GM18502 (cell line): ENCODE data around the gene BPGM.

ENCODE experiments used
- ATAC-seq: cut with Tn5 transposase; IDR thresholded peaks from one replicate; pipeline ENCODE4 v1.9.1; 2021; ENCODE audit warnings: mild to moderate bottlenecking; ENCODE audit not compliant: unreplicated experiment, poor library complexity

BPGM gene

DNA sequence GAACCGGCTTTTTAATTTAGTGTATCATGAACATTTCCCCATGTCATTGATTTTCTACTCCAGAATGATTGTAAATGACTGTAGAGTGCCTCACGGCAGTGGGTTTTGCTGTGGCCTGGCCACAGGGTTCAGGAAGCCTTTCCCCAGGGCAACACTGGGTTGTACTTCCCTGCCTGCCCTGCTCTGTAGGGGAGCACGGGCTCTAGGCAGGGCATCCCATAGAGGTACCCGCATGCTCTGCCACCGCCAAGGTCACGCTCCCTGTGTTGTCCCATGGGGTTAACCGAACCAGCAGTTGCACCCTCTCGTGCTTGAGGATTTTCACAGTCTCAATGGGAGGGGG lies 63.8 kb downstream of the BPGM start:
- no peak for ATAC-seq

DNA sequence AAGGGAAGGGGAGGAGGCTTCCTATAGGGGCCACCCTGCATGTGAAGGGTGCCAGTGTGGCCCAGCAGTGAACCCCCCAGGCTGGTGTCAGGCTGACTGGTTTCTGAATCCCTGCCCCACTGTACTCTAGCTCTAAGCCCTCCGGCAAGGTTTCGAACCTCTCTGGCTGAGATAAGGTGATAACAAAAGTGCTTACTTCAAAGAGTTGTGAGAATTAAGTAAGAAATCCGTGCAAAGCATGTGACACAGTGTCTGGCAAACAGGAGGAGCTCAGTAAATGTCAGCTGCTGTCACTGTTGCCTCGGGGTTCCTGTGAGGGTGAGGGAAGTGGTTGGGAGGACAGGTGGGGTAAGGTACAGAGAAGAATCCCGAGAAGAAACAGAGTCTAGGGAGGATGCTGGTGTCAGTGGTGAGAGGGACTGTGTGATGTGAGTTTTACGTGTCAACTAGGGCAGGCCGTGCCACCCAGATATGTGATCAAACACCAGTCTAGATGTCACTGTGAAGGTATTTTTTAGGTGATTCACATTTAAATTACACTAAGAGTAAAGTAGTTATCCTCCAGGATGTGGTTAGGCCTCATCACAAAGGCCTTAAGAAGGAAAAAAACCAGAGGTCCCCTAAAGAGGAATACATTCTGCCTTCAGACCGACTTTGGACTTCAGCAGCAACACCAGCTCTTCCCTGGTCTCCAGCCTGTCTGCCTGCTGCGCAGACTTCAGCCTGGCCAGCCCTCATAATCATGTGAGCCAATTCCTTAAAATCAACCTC lies 64.4 kb downstream of the BPGM start:
- no peak for ATAC-seq

DNA sequence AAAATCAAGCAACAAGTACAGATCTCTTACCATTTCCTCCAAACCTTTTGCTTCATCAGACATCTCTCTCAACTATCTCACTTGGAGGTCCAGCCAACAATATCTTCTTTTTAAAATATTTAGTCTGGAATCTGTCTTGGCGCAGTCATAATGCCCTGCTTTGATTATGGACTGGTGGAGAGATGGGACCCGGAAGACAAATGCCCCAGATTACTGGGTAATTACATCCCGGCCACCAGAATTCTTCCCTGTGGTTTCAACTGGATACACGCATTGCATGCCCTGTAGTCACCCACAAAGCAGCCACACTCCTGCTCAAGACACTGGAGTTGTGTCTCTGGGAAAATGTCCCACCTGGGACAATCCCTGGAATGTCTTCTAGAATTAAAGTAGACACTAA lies 65.5 kb downstream of the BPGM start:
- ATAC-seq: no peak

GRCh38 chr7:134714470-134715205 lies 68.0 kb downstream of the BPGM start:
- no peak for ATAC-seq

DNA sequence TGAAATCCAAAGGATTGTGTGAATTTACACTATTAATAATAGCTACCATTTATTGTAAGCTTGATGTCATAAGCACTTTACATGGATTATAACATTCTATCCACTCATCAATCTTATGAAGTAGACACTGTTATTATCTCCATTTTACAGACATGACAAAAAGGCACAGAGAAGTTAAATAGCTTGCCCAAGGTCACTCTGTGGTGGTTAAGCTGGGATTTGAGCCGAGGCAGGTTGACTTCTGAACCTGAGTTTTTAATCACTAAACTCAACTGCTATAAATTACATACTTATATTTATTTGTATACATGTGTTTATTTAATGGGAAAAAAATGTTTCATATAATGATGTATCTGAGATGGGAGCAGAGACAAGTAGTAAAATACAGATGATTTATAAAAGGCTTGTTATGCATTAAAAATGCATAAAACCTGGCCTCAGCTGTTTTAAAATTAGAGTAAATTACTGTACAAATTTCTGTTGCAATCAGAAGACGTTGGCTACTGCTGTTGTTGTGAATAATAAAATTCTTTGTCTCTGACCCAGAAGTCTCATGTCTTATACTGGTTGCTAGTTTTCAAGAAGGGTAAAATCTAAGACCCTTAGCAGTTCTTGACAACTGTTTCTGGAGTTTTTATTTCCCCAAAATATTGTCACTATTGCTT lies 71.7 kb downstream of the BPGM start:
- ATAC-seq: no peak

- ATAC-seq: no peak
These were observed 73.7 kb downstream of the BPGM start for GRCh38 chr7:134720091-134720935.

DNA sequence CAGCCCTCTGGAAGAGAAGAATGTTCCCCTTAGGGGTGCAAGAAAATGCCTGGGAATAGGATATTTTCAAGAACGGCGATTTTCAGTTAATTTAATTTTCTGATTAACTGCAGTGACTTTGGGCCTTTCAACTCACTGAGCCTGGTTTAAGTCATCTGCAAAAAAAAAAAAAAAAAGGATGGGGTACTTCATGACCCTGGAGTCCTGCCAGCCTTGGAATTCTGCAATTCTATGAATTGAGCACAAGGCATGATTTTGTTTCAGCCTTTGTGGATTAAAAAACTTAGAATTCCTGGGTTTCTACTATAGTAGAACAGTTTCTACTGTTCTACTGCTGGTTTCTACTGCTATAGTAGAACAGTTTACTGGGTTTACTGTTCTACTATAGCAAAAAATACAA lies 74.5 kb downstream of the BPGM start:
- ATAC-seq: no peak

DNA sequence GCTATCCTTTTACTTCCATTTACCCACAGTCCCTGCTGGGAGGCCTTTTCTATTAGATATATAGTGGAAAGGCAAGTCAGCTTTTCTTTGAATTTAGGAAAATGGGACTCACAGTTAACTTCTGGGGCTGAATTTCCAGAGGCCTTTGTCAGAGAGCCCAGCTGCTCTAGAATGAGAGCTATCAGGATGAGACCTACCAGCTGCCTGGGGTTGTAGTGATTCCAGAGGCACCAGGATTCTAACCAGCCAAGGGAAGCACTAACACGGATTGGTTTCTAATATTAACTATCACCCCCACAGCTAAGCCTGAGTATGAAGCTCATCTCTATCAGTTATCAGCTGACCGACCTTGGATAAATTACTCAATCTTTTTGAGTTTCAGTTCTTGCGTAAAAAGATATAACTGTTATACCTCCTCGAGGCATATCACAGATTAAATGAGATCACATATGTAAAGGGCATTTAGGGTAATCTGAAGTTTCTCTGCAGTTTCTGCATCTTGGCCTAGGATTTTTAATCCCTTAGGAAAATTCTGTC lies 76.2 kb downstream of the BPGM start:
- no peak for ATAC-seq

DNA sequence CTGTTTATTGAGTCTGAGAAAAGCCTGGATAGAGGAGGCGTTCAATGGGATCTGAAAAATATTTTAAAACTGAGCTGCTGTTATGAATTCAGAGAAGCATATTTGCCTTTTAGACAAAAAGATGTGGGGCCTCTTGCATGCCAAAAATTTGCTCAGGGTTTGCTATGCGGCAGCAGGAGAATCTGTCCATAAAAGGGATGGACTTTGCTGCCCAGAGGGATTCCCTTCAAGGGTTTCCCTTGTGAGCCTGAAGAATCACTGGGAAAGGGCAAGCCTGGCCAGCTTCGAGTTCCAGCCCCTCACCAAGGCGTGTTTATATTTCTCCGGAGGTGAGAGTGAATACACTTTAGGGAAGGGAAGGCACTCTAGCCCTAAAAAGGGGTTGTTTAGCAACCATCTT lies 77.2 kb downstream of the BPGM start:
- no peak for ATAC-seq

DNA sequence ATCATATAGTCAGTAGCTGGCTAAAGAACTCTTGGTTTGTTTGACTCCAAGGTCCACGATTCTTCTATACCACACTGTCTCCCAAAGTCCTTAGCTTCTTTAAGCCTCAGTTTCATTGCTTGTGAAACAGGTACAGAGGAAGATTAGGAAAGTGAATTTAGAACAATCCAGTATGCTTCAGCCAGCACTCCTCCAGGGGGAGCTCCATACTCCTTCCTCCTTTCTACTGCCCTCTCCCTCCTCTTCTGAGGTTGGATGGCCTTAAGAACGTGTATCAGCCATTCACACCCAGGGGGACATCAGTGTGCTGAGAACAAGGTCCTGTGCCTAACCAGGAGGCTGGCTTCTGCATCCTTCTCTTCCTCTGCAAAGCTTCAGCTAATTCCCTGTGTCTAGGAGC lies 78.0 kb downstream of the BPGM start:
- ATAC-seq: no peak

DNA sequence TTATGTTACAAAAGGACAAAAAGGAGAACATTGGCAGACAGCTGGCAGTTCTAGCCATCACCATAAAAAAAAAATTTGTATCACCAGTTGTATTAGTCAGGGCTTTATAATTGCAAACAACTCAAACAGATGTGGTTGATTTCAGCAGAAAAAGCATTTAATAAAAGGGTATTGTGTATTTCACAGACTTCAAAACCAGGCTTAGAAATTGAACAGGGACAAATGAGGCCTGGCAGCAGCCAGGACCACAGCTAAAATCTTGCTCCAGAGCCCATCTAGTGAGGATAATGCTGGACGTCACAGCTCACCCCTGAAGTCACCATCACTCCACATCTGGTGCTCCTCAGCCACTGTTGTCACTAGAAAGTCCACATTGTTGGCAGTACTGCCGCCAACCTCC lies 79.9 kb downstream of the BPGM start:
- no peak for ATAC-seq

DNA sequence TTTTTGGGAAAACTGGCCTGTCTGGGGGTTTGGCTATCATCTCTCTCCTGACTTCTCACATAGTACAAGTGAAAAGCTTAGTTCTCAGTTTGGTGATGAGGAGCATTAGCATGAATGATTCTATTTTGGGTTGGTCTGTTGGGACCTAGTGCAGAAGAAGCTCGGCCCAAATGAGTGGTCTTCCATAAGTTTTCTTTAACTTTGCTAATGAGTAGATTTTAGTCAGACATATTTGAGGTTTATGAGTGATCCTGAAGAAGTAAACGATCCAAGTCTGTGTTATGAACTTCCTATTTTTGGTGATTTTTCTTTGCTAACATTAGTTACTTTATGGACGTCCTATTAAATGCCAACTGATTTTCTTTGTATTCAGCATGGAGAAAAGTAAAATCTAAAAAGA lies 81.1 kb downstream of the BPGM start:
- no peak for ATAC-seq
